ENCODE data around the gene MICAL2. TPM values are rescaled to one million over a fixed set of nuclear protein-coding genes. Genes with fewer than 3 reads are reported as not detected.

The MICAL2 gene
- total and polyA plus RNA-seq, 12 donors: 8.4 to 80.5 (median 34.1) TPM

DNA sequence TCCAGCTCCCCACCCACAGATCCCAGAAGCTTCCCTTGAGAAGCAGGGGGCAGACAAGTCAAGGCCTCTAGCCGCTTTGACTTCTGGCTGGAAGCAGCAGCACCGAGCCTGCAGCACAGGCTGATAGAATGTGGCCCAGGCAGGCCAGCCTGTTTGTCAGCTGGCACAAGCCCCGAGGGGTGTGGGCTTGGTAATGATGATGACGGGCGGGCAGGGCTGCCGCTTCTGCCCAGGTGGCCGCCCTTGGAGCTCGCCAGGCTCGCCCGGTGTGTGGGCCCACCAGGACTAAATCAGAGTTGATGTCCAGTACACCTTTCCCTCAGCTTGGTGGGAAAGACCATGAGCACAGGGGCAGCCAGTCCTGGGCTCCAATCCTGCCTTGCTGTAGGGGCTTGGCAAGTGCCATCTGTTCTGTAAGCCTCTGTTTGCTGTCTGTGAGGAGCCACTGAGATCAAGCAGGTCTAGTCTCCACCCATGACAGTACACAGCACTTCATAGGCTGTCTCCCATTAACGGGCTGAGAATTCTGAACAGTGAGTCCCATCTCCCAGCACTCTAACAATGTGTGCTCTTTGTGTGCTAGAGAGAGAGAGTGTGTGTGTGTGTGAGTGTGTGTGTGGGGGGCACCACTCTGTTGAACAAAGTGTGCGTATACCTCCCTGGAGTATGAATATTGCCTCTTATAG is 26.8 kb downstream of the MICAL2 start:
- intact Hi-C loops (cut with DNase I): no loop called here
- no peak for DNase-seq
- H3K27me3 ChIP-seq: no peaks in the 10 kb centered on the region
- no peak for TF ChIP-seq POLR2A (IDR thresholded peaks at IDR 0.05)
- TF ChIP-seq, protein P1, sequence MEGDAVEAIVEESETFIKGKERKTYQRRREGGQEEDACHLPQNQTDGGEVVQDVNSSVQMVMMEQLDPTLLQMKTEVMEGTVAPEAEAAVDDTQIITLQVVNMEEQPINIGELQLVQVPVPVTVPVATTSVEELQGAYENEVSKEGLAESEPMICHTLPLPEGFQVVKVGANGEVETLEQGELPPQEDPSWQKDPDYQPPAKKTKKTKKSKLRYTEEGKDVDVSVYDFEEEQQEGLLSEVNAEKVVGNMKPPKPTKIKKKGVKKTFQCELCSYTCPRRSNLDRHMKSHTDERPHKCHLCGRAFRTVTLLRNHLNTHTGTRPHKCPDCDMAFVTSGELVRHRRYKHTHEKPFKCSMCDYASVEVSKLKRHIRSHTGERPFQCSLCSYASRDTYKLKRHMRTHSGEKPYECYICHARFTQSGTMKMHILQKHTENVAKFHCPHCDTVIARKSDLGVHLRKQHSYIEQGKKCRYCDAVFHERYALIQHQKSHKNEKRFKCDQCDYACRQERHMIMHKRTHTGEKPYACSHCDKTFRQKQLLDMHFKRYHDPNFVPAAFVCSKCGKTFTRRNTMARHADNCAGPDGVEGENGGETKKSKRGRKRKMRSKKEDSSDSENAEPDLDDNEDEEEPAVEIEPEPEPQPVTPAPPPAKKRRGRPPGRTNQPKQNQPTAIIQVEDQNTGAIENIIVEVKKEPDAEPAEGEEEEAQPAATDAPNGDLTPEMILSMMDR (IDR thresholded peaks at IDR 0.05): no peak
- H3K4me1 ChIP-seq (replicated peaks in 1 of 2): peaks cover 0 to 5% of the 10 kb centered on the region in 2 donors
- no peak overlapping the region for H3K4me3 ChIP-seq
- no peaks in the 10 kb centered on the region for H3K9me3 ChIP-seq (replicated peaks in 1 of 3)
- H3K27ac ChIP-seq: peak overlapping the region in 1 of 5 donors; percentile 63
- 86 to 95% (median 88%) methylated on average over 3 to 12 of the region's 12 CpGs for WGBS, 4 donors
- no peaks in the 10 kb centered on the region for H3K36me3 ChIP-seq (replicated peaks in 1 of 2)

DNA sequence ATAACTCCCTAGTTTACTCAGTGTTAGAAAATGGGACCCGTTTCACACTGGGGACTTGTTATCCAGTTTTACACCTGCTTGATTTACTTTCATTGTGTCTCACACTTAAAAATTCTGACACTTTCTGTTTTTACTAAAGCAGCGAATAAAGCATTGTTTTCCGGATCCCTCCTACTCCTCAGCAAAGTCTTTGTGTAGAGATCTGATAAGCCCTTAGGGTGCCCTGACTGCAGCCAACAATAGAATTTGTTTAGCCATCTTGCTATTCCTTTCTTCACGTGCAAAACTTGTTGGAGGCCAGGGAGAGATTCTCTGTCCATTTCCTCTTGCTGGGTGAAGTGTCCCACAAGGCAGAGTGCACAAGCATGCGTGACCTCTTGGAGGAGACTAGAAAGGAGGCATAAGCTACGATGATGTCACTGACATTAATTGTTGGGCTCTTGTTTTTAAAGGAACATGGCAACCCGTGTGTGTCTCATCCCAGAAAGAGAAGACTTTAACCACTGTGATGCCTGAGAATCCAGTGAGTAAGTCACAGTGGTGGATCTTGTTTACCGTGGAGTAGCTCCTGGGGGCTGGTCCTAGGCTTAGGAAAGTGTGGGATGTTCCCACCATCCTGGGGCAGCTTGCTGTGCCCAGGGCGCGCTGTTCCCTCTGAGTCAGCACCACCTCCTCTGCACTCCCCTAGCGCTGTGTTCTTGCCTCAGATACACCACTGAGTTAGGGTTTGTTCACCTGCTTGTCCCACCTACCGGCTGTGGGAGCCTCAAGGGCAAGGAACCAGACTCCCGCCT is 27.7 kb downstream of the MICAL2 start:
- Histone ChIP-seq H3K4me3 (no peak overlapping the region), H3K27ac (peak overlapping the region in 2 of 5 donors; percentile 43 to 71), H3K27me3 (no peaks in the 10 kb centered on the region), H3K4me1 (replicated peaks in 1 of 2) (peaks cover 0 to 5% of the 10 kb centered on the region in 2 donors), H3K9me3 (replicated peaks in 1 of 3) (no peaks in the 10 kb centered on the region), H3K36me3 (replicated peaks in 1 of 2) (no peaks in the 10 kb centered on the region)
- 76 to 83% (median 78%) methylated on average over 9 to 13 of the region's 13 CpGs for WGBS, 4 donors
- TF ChIP-seq, protein P1 (IDR thresholded peaks at IDR 0.05): no peak
- no peak for TF ChIP-seq POLR2A (IDR thresholded peaks at IDR 0.05)
- no peak for DNase-seq
- intact Hi-C loops (cut with DNase I): no loop called here

DNA sequence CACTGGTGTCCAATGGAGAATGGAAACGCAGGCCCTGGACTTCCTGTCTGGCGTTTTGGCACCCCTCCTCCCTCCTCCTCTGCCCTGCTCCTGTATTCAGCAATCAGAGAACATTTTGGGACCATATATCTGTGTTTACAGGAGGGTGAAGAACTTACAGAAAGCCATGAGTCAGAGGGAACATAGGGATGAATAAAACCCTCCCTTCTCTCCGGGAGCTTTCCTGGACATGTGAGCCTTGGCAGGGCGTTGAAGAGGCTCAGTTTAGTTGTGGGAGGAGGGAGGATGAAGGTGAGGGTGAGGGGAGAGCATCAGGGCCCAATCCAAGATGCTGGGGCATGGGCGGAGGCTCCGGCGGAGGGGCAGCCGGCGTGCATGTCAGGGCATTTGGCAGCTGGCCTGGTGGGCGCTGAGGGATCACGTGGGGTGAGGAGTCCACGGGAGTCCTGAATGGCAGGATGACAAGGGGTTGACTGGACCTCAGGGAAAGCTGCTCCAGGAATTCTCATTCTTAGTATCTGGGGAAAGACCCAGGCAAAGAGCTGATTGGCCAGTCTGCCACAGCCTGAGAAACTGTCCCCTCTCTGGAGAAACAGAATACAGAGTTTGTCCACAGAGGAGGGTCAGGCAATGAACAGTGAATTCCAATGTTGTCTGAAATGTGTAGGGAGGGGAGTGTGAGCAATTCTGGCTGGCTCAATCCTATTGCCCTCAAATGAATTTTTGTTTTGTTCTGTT is 28.9 kb downstream of the MICAL2 start:
- 67 to 81% (median 72%) methylated on average over 10 to 12 of the region's 12 CpGs for WGBS, 4 donors
- Histone ChIP-seq H3K27me3 (no peaks in the 10 kb centered on the region), H3K4me1 (replicated peaks in 1 of 2) (peaks cover 0 to 5% of the 10 kb centered on the region in 2 donors), H3K4me3 (no peak overlapping the region), H3K27ac (peak overlapping the region in 2 of 5 donors; percentile 43 to 71), H3K36me3 (replicated peaks in 1 of 2) (no peaks in the 10 kb centered on the region), H3K9me3 (replicated peaks in 1 of 3) (no peaks in the 10 kb centered on the region)
- DNase-seq: no peak
- intact Hi-C loops (cut with DNase I): no loop called here
- TF ChIP-seq, protein P1 (IDR thresholded peaks at IDR 0.05): no peak
- no peak for TF ChIP-seq POLR2A (IDR thresholded peaks at IDR 0.05)
